Keratinocyte (primary cell): Measurements from ENCODE around the gene PNKP.

ENCODE experiments used
- CTCF ChIP-seq, 3 experiments: IDR thresholded peaks in 1 of 3; conservative IDR thresholded peaks in 1 of 3; optimal IDR thresholded peaks in 1 of 3; 2 replicates in 2 of 3; 3 replicates in 1 of 3; pipeline versions ENCODE3 to v1.5.1; 2011; ENCODE audit warnings: low read length in 3 of 3, mild to moderate bottlenecking in 3 of 3, moderate library complexity in 2 of 3, control low read depth in 1 of 3, inconsistent platforms in 1 of 3; ENCODE audit not compliant: insufficient read depth in 2 of 3; ENCODE audit errors: extremely low read depth in 1 of 3
- EZH2 ChIP-seq: IDR thresholded peaks from one replicate; pipeline ENCODE4 v1.6.1; 2012; ENCODE audit warnings: inconsistent platforms, mild to moderate bottlenecking, low read length, moderate library complexity

- no peak for TF ChIP-seq CTCF (optimal IDR thresholded peaks at IDR 0.05 in 1 of 3, IDR thresholded peaks at IDR 0.05 in 1 of 3, conservative IDR thresholded peaks at IDR 0.05 in 1 of 3; ENCODE audit: extremely low read depth in 1 of 3, insufficient read depth in 2 of 3, low read length in 3 of 3)
- TF ChIP-seq EZH2: no peak
Measured at GRCh38 chr19:49849433-49850220, 17.7 kb downstream of the PNKP start.
